ENCODE results near the gene CELA3A.
"Not testable (repeated sequence)": the region's sequence is repeated elsewhere in the genome, so short reads cannot be mapped to it uniquely, and the experiment has no call there.

CELA3A gene

GRCh38 chr1:22021061-22021460 lies 19.6 kb downstream of the CELA3A start:
- DNase-seq = no peak

DNA sequence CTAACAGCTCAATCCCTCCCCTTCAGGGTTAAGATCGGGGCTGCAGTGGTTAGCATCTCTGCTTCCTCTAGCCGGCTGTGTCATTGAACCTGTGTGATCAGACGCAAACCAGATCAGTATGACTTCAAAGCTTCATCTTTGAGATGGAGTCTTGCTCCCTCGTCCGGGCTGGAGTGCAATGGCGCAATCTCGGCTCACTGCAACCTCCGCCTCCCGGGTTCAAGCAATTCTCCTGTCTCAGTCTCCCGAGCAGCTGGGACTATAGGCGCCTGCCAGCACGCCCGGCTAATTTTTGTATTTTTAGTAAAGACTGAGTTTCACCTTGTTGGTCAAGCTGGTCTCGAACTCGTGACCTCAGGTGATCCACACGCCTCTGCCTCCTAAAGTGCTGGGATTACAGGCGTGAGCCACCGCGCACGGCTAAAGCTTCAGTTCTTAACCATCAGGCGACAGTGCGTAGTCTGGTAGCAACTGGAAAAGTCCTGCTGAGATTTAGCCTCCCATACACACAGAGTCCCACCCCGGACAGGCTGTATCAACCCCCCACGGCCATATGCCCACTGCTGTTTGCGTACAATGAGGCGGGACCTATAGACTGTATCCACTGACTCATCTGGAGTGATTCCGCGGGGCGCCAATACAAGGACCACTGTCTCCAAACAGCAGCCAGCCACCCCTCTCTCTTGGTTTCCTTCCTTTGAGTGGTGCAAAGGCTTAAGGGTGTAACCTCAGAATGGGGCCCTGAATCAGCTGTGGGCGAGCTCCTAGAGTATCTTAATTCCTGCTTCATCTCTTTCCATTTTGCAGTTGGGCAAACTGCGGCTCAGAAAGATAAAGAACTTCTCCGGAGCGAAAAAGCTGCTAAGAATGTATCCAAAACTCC lies 23.3 kb downstream of the CELA3A start:
- DNase-seq = peak; percentile 41 to 93 (median 72)

DNA sequence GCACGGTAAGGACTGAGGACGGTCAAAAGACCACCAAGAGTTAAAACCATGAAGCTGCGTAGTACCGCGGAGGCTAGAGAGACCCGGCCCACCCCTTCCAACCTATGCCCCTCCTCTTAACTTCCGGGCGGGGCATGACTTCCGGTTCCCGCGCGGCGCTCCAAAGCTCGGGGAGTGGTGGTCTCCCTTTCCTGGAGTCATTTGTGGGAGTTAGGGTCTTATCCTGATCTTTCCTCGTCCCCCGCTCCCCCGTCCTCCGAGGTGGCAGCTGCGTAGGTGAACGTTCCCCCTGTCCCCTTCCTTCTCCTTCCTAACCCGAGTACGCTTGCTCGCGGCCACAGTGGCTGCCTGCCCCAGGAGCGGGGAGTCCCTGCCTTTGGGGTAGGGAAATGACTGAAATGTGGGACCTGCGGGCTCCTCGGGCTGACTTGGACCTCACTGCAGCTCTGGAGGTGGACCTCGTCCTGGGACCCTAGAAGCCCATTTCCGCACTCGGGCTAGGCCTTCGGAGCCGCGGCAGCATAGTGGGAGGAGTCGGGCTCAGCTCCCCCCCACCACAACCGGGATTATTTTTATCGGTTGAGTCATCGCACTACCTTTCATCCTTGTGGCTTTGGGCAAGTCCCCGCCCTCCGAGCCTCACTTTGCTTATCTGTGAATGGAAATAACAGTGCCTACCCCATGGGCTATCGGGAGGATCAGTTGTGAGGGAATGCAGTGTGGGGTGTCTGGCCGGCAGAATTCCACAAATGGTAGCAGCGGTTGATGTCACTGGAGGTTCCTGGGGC lies 24.1 kb downstream of the CELA3A start:
- DNase-seq = peak; percentile 52 to 96 (median 87)

- DNase-seq = no peak
Measured at GRCh38 chr1:22026924-22027289, 25.4 kb downstream of the CELA3A start.

DNA sequence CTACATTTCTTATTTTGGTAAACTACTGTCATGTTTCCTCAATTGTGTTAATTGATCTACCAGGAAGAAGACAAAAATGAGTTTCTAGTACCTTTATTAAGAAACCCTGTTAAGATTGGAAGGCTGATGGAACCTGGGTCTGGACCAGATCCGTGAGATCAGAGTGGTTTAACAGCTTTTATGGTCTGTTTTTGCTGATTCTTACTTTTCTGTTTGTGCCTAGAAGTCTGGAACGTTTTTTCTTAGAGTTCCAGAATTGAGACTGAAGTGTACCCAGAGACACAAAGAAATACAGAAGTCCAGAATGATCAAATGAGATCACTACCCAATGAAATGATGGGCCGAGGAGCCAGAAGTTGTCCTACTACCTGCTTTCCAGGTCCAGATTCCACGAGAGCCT lies 28.6 kb downstream of the CELA3A start:
- no peak for DNase-seq

- DNase-seq = no peak
Measured at GRCh38 chr1:22030473-22030872, 29.0 kb downstream of the CELA3A start.

- peak in 1 of 5 experiments; percentile 77 for DNase-seq
Measured at GRCh38 chr1:22031214-22031962, 29.9 kb downstream of the CELA3A start.

DNA sequence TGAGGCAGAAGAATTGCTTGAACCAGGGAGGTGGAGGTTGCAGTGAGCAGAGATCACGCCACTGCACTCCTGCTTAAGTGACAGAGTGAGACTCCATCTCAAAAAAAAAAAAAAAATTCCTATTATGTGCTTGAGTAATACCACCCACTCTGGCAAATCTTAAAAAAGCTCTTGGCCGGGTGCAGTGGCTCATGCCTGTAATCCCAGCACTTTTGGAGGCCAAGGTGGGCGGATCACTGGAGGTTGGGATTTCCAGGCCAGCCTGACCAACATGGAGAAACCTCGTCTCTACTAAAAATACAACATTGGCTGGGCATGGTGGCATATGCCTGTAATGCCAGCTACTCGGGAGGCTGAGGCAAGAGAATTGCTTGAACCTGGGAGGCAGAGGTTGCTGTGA lies 33.4 kb downstream of the CELA3A start:
- not testable (repeated sequence) for DNase-seq

DNA sequence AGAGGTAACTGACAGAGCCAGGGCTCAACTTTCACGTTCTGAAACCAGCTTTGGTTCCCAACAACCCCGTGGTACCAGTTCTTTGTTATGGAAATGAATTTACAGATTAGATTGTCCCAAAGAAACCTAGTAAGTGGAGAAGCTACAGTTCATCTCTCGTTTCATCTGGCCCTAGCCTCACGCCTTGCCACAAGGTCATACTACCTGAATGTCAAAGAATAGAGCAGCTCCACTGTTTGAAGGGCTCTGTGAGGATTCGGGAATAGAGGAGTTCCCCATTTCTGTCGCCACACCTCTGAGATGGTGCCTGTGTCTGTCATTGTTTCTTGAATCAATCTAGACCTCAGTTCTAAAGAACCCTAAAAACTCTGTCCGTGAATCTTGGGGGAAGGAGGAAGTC lies 36.1 kb downstream of the CELA3A start:
- no peak for DNase-seq

- DNase-seq = no peak
Measured at GRCh38 chr1:22038036-22038435, 36.6 kb downstream of the CELA3A start.

DNA sequence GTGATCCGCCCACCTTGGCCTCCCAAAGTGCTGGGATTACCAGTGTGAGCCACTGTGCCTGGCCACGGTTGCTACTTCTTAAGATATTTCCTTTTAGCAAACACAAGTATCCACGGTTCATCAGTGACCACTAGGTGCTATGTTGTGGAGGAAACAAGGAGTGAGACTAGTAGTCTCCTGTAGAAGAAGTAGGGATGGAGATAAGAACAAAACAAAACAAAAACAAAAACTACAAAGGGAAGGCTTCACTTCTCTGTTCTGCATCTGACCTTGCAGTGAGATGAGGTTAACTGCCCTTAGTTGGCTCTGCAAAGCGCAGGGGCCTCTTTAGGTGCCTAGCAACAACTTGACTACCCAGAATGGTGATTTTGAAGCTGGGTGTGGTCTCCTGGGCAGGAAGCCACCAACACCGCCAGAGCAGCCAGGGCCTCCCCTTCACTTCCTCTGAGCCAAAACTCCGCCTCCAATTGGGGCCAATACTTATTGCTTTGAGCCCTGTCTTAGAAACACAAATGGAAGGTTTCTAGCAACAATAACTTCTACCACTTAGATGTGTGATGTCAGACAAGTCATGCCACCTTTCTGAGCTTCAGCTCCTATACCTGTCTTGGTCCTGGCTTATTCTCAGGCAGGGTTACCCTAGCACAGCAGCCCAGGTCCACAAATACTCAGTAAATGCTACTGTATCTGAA lies 38.3 kb downstream of the CELA3A start:
- DNase-seq = peak; percentile 56 to 99 (median 87)

- no peak for DNase-seq
Measured at GRCh38 chr1:22040286-22040623, 38.8 kb downstream of the CELA3A start.

DNA sequence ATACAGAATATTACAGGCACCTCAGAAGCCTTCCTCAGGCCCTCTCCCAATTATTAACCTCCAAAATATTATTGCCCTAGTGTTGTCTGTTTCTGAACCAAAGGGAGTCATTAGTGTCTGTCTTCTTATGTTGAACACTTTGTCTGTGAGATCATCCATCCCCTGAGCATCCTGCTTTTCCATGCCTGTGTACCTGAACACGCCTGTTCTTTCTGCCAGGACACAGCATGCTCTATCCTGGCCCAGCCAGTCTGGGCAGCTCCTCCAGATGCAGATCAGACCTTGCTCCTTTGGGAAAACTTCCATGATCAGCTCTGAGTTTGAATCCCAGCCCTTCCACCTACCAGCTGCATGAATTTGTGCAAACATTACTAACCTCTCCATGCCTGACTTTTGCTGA lies 40.0 kb downstream of the CELA3A start:
- DNase-seq = no peak

- no peak for DNase-seq
Measured at GRCh38 chr1:22043198-22043769, 41.8 kb downstream of the CELA3A start.

DNA sequence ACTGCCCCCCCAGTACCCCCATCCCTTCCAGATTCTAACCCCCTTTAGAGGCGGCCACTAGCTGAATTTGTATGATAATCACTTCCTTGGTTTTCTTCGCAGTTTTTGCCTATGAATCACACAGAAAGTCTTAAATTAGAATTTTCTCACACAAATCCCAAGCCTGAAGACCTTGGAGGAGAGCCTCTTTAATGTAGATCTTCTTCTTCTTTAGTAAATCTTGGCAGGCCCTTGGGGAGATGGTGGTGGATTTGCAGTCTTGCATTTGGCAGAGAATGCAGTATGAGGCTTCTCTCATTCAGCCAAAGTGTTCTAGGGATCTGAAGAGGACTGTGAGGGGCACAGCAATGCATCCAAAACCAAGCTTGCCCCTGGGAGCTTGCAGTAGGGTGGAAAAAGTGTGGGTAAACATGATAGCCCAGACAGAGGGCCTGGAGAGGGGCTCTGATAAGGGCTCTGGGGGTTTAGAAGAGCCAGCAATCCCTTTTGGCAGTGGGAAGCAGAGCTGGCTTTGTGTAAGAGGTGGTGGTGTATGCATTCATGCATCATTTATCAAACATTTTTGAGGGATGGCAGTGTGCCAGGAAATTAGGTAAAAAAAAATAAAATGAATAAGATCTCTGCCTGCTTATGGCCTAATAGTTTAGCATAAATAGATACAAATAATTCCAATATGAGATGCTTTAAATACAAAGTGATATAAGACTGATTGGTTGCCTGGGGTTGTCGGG lies 43.4 kb downstream of the CELA3A start:
- DNase-seq = no peak

DNA sequence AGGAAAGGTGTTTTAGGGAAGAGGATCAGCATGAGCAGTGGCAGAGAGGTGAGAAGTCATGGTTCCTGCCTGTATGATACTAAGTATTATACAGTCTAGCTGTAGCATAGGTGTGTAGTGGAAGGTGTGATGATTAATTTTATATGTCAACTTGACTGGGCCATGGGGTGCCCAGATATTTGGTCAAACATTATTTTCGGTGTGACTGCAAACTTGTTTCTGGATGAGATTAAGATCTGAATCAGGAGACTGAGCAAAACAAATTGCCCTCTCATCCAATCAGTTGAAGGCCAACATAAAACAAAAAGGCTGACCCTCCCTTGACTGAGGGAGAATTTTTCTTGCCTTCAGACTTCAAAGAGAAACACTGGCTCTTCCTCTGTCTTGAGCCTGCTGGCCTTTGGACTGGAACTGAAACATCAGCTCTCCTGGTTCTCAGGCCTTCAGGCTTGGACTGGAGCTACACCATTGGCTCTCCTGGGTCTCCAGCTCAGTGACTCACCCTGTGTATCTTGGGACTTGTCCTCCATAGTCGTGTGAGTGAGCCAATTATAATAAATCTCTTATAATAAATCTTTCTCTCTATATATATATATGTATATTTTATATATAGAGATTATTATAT lies 44.3 kb downstream of the CELA3A start:
- DNase-seq = no peak

- DNase-seq = peak in 2 of 5 experiments; percentile 24 to 25
Measured at GRCh38 chr1:22048351-22049192, 47.1 kb downstream of the CELA3A start.

DNA sequence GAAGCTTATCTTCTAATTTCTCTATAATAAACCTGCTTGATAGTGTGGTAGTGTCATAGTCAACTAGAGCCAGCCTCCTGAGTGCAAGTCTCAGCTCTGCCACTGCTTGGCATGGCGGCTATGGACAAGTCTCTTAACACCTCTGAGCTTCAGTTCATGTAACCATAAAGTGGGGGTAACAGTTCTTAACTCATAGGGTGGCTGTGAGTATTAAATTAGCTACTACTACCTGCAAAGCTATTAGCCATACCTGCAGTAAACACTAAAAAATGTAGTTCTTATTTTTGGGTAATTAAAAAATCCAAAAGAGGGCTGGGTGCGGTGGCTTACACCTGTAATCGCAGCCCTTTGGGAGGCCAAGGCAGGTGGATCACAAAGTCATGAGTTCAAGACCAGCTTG lies 48.9 kb downstream of the CELA3A start:
- DNase-seq = no peak

GRCh38 chr1:22051607-22052114 lies 50.2 kb downstream of the CELA3A start:
- DNase-seq = no peak

All from T-helper 2 cell (primary cell).